Hepatic stellate cell (primary cell): ENCODE measurements around the gene CEP112.

Source experiments
- DNase-seq: peaks from one replicate; pipeline ENCODE4 v3.0.0; 2011; ENCODE audit warnings: low spot score

Gene CEP112

GRCh38 chr17:65637786-65638185, 554.1 kb downstream of the CEP112 start:
- DNase-seq = no peak

- DNase-seq = no peak
Measured at GRCh38 chr17:65634533-65634932, 557.4 kb downstream of the CEP112 start.

GRCh38 chr17:65633988-65634387, 557.9 kb downstream of the CEP112 start:
- DNase-seq = no peak

DNA sequence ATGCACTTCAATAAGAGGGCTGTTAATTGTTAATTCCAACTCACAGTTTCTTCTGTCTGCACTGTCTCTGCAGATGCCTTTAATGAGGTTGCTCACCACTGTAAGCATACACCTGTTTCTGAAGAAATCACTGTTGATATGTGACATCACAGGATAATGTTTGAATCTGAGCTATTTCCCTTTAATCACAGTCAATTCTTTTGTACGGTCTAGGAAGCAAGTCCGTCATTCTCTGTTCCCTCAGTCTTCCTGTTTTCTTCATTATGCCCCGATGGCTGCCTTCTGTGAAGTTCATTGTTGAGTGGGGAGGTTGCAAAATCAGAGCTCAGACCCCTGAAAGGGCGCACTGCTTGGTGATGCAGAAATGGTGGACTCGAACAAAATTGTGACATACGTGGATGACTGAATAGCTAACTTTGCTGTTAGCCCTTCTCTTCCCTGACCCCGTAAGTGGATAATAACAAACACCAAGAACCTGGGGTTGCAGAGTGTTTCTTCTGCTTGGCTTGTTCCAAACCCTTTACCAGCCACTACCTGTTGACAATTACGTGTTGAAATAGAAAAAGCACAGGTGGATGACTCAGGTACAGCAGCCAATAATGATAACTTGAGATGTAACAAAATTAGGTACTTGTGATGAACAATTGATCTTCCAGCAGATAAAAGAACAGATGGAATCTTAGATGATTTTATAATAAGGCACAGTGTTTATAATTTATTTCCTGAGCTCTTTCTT, 558.6 kb downstream of the CEP112 start:
- no peak for DNase-seq

- DNase-seq = no peak
Measured at GRCh38 chr17:65630502-65630901, 561.4 kb downstream of the CEP112 start.

- no peak for DNase-seq
Measured at GRCh38 chr17:65629234-65629690, 562.7 kb downstream of the CEP112 start.

DNA sequence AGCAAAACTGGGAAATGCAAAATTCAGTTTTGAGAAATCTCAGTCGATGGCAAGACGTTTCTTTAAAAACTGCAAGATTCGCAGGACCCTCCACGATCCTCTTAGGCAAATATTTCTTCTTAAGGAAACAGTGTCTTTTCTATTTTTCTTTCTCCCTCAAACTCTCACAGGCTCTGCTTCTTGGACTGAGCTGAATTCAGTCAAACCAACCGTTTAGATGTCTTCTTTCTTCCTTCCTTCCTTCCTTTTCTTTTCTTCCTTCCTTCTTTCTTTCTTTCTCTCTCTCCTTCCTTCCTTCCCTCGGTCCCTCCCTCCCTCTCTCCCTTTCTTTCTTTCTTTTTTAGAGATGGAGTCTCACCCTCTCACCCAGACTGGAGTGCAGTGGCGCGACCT, 563.3 kb downstream of the CEP112 start:
- DNase-seq = no peak

- peak; percentile 8 for DNase-seq
Measured at GRCh38 chr17:65627891-65628643, 563.9 kb downstream of the CEP112 start.

GRCh38 chr17:65627108-65627507, 564.8 kb downstream of the CEP112 start:
- DNase-seq = no peak

DNA sequence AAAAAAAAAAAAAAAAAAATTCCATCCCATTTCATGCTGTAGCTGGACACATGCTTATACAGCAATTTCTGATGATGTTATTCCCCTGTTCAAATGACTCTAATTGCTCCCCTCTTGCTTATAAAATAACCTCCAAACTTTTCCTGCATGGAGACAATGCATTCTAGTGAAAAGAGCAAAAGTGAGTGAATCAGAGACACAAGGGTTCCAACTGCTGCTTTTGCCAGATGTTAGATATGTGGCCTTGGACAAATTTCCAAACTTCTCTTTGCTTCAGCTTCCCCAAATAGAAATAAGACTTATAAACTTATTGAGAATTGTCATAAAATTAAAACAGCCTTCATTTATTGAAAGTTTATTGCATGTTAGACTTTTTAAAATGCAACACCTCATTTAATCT, 565.5 kb downstream of the CEP112 start:
- no peak for DNase-seq

- no peak for DNase-seq
Measured at GRCh38 chr17:65618516-65618915, 573.4 kb downstream of the CEP112 start.

DNA sequence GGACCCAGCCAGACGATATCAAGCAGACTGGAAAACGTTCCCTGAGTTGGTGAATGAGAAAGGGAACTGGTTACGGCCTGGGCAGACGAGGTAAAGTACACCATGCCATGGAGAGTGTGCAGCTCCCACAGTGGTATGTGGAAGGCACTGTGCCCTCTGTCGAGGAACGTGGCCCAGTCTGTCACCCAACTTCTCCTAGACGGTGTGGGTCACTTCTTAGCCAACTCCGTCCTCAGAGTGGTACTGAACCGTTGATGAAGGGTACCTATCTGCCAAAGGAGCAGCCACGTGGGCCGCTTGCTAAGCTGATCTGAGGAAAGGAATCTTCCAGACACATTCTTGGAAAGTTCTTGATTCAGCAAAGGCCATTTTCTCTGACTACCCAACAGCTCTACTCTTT, 574.4 kb downstream of the CEP112 start:
- DNase-seq = no peak

- no peak for DNase-seq
Measured at GRCh38 chr17:65609749-65610148, 582.2 kb downstream of the CEP112 start.

GRCh38 chr17:65609286-65609685, 582.6 kb downstream of the CEP112 start:
- DNase-seq = no peak

DNA sequence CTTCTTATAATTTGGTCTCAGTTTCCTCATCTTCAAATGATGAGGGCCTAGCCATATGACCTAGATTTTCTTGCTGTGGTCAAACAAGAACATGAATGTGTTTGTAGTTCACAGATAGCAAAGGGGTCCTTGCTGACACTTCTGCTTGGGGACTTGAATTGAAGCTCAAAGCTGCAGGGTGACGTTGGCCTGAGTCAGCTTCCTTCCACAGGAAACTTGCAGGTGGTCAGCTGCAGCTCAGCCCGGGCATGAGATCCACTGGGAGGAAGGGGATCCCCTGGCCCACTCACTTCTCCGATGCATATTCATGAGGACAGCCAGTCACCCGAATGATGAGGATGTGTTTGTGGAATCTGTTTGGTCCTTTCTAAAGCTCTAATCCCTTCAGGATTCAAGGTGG, 587.9 kb downstream of the CEP112 start:
- no peak for DNase-seq

GRCh38 chr17:65601881-65602280, 590.1 kb downstream of the CEP112 start:
- DNase-seq = no peak

GRCh38 chr17:65601145-65601544, 590.8 kb downstream of the CEP112 start:
- no peak for DNase-seq

GRCh38 chr17:65600518-65600917, 591.4 kb downstream of the CEP112 start:
- DNase-seq = no peak

DNA sequence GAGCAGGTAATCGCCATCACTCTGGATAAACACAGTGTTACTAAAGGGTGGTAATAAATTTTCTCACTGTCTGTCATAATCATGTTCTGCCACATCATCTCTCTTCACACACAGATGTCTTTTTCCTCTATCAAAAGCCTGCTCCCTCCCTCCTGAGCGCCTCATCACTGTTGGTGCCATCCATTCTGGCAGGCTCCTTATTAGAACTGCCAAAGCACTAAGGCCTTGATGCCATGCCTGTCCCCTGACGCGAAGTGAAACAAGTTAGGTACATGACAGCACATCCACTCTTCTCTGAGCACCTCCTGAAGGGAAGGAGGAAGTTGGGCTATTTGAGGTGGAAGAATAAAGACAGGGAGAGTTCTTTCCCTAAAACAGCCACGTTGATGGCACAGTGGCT, 592.3 kb downstream of the CEP112 start:
- no peak for DNase-seq

DNA sequence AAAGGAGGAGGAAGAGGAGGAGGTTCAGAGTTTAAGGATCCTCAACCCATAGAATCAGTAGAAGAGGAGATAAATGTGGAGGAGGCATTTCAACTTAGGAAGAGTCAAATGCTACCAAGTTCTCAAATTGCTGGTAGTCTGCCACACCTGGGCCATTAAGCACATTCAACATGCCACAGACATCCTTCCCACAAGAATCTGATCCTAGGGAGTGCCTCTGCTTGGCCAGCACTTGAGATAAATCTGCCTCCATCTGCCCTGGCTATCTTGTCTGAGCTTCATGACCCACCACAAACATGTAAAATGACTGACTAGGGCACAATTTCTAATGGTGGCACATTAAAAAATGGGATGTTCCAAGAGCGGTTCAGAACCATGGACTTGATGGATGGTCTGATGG, 593.2 kb downstream of the CEP112 start:
- no peak for DNase-seq

- peak; percentile 26 for DNase-seq
Measured at GRCh38 chr17:65595071-65595656, 596.8 kb downstream of the CEP112 start.

DNA sequence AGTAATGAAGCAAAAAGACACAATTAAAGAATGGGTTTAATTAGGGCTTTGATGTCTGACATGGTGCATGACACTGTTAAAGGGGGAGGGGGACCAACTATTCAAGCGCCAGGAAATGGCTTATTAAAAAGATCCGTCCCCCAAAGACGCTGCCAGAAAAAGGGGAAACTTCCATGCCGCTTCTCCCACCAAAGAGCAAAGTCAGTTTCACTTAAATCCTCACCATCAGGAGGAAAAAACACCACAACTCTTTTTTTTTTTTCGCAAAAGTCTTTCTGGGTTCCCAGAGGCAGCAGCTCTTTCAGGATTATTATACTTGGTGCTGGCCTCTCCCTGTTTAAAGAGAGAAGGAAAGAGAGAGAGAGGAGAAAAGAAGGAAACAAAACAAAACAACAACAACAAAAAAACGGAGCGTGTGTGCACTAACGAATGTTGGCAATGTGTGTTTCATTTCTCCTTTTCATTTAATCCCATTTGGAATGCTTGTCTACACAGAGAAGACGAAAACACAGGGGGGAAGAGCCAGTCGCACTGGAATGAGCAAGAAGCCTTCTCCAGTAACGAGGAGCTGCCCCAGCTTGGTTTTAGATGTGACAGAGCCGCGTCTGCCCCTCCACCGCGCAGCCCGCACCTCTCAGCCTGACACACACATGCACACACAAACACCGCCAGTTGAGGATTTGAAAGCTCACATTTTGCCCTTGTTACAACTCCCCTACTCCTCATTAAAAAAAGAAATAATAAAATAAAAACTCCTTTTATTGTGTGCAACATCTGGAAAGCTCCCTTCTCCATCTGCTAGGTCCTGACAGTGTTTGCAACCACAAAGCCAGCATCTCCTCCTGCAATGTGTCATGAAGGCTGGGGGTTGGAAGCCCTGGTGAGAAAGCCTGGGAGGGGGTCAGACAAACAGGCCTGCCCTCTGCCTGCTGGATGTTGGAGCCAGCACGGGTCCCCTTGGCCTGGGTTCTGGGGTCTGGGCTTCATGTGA, 597.8 kb downstream of the CEP112 start:
- DNase-seq = peak; percentile 47
